DND-41 (cell line): Measurements from ENCODE around the gene WFIKKN2.

Source experiments
- ATAC-seq: fragments of 200-7000 bp; cut with Tn5 transposase; 3 replicates; pipeline ENCODE4 v1.9.1; 2021; ENCODE audit warnings: low read depth; ENCODE audit not compliant: insufficient read depth
- DNase-seq: peaks from one replicate; pipeline ENCODE4 v3.0.0-alpha.2; 2020
- H2AFZ ChIP-seq: 2 replicates; pipeline ENCODE4 v1.6.0; 2012; ENCODE audit warnings: low read depth, low read length
- H3K27ac ChIP-seq: 2 replicates; pipeline ENCODE4 v1.5.1; 2012; ENCODE audit warnings: low read length, inconsistent platforms
- H3K27me3 ChIP-seq: fragments of 200-600 bp; sonication (generic); 2 replicates; pipeline ENCODE4 v1.6.0; 2012; ENCODE audit warnings: low read length, mild to moderate bottlenecking, inconsistent platforms; ENCODE audit not compliant: insufficient read depth, poor library complexity
- H3K36me3 ChIP-seq: 2 replicates; pipeline ENCODE4 v1.5.1; 2012; ENCODE audit warnings: low read length, inconsistent platforms; ENCODE audit not compliant: insufficient read depth
- H3K4me1 ChIP-seq: 2 replicates; pipeline ENCODE4 v1.5.1; 2012; ENCODE audit warnings: mild to moderate bottlenecking, low read length; ENCODE audit not compliant: insufficient read depth
- H3K4me2 ChIP-seq: 2 replicates; pipeline ENCODE4 v1.6.0; 2012; ENCODE audit warnings: mild to moderate bottlenecking, moderate library complexity, low read length, inconsistent platforms; ENCODE audit not compliant: insufficient read depth
- H3K4me3 ChIP-seq, 2 experiments: fragments of 200-600 bp in 1 of 2; shearing (Covaris generic) in 1 of 2; 2 replicates each; pipeline ENCODE4 v1.5.1; 2012 to 2016; ENCODE audit warnings: inconsistent platforms in 2 of 2, low read length in 2 of 2, mild to moderate bottlenecking in 2 of 2, low read depth in 1 of 2, moderate library complexity in 1 of 2
- H3K79me2 ChIP-seq: 2 replicates; pipeline ENCODE4 v1.6.0; 2012; ENCODE audit warnings: low read length, inconsistent platforms; ENCODE audit not compliant: insufficient read depth
- H3K9ac ChIP-seq: 2 replicates; pipeline ENCODE4 v1.6.0; 2012; ENCODE audit warnings: low read depth, mild to moderate bottlenecking, inconsistent platforms, low read length, moderate library complexity
- H3K9me3 ChIP-seq: 2 replicates; pipeline ENCODE4 v1.5.1; 2012; ENCODE audit warnings: low read length, moderate library complexity, mild to moderate bottlenecking, inconsistent platforms; ENCODE audit not compliant: insufficient read depth, severe bottlenecking
- H4K20me1 ChIP-seq: 2 replicates; pipeline ENCODE4 v1.6.0; 2012; ENCODE audit warnings: low read length; ENCODE audit not compliant: insufficient read depth
- EZH2 ChIP-seq: IDR thresholded peaks from 3 replicates; pipeline ENCODE4 v1.6.1; 2012; ENCODE audit warnings: borderline replicate concordance, low read depth, mild to moderate bottlenecking, moderate library complexity, low read length, inconsistent platforms; ENCODE audit not compliant: severe bottlenecking
- TF ChIP-seq, protein P1 (sequence below): IDR thresholded peaks from 2 replicates; pipeline ENCODE4 v1.5.1; 2012; ENCODE audit warnings: borderline replicate concordance, low read length, moderate library complexity, mild to moderate bottlenecking; ENCODE audit not compliant: poor library complexity, severe bottlenecking; ENCODE audit errors: extremely low read depth

WFIKKN2 gene

DNA sequence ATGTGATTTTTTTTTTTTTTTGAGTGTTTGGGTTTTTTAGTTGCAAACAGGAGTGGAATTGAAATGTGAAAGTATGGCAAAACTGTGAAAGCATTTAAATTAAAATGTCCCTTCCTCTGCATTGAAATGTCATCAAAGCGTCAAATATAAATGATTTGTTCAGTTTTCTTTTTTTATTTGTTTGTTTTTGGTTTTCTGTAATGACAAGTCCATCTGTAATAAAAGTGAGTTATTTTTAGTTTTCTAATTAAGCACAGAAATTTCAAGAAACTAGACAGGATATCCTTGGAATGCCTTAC, 32.7 kb downstream of the WFIKKN2 start:
- H2AFZ ChIP-seq: peak overlapping the region; percentile 83; the same call in 1 of the 2 replicates
- no peaks in the 10 kb centered on the region for H3K9me3 ChIP-seq
- peak overlapping the region; percentile 98 for H3K27ac ChIP-seq
- peaks cover 61% of the 10 kb centered on the region for H3K4me1 ChIP-seq
- peaks cover 14% of the 10 kb centered on the region; the same call in 1 of the 2 replicates for H4K20me1 ChIP-seq
- no peaks in the 10 kb centered on the region for H3K27me3 ChIP-seq
- H3K79me2 ChIP-seq: peaks cover 28% of the 10 kb centered on the region
- peak overlapping the region; percentile 39 to 73 for H3K4me3 ChIP-seq
- DNase-seq (no peak), ATAC-seq (no peak)
- H3K9ac ChIP-seq: peak overlapping the region; percentile 87
- H3K36me3 ChIP-seq: peaks cover 7% of the 10 kb centered on the region
- TF ChIP-seq, protein P1, sequence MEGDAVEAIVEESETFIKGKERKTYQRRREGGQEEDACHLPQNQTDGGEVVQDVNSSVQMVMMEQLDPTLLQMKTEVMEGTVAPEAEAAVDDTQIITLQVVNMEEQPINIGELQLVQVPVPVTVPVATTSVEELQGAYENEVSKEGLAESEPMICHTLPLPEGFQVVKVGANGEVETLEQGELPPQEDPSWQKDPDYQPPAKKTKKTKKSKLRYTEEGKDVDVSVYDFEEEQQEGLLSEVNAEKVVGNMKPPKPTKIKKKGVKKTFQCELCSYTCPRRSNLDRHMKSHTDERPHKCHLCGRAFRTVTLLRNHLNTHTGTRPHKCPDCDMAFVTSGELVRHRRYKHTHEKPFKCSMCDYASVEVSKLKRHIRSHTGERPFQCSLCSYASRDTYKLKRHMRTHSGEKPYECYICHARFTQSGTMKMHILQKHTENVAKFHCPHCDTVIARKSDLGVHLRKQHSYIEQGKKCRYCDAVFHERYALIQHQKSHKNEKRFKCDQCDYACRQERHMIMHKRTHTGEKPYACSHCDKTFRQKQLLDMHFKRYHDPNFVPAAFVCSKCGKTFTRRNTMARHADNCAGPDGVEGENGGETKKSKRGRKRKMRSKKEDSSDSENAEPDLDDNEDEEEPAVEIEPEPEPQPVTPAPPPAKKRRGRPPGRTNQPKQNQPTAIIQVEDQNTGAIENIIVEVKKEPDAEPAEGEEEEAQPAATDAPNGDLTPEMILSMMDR: no peak
- no peak for TF ChIP-seq EZH2
- H3K4me2 ChIP-seq: peak overlapping the region; percentile 85

DNA sequence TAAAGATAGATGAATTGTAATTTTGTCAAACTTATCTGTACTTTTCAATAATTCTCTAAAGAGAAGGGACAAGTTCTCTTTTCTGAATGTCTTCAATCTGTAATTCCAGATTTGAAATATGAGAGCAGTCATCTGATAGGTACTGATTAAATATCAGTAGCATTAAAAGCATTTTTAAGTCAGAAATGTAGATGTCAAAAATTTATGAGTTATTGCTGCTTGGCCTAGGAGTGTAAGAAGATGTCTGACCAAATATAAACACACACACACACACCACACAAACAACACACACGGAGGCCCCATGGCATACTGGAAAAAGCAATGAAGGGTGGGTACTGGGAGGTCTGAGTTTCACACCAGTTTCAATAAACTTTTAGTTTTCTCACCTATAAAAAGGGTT, 33.2 kb downstream of the WFIKKN2 start:
- Histone ChIP-seq H3K79me2 (peaks cover 23% of the 10 kb centered on the region), H3K9me3 (no peaks in the 10 kb centered on the region), H3K27ac (peak overlapping the region; percentile 98; the same call in 1 of the 2 replicates), H3K36me3 (peaks cover 2% of the 10 kb centered on the region), H3K4me2 (peak overlapping the region; percentile 85), H2AFZ (no peak overlapping the region), H3K27me3 (no peaks in the 10 kb centered on the region), H3K9ac (peak overlapping the region; percentile 87; the same call in 1 of the 2 replicates), H3K4me1 (peaks cover 61% of the 10 kb centered on the region), H3K4me3 (no peak overlapping the region), H4K20me1 (peaks cover 10% of the 10 kb centered on the region; the same call in 1 of the 2 replicates)
- TF ChIP-seq, protein P1: no peak
- TF ChIP-seq EZH2: no peak
- no peak for ATAC-seq
- DNase-seq: no peak

DNA sequence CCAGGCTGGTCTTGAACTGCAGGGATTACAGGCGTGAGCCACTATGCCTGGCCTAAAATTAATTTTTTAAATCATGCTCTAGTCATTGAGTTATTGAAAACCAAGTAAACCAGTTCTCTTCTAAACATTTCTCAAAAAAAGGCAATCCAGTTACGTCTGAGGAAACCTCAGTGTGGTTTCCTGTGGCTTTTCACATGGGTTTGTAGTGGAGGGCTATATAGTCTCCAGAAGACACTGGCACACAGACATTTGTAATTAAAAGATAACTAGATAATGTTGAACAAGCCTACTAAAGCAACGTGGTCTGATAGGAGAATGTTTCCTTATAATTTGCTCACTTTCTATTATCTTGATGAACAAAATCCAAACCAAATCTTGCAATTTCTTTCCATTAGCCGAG, 36.0 kb downstream of the WFIKKN2 start:
- no peaks in the 10 kb centered on the region for H3K27me3 ChIP-seq
- no peak overlapping the region for H3K27ac ChIP-seq
- H3K4me1 ChIP-seq: peaks cover 46% of the 10 kb centered on the region
- TF ChIP-seq EZH2: no peak
- TF ChIP-seq, protein P1: no peak
- no peaks in the 10 kb centered on the region for H3K36me3 ChIP-seq
- H2AFZ ChIP-seq: no peak overlapping the region
- DNase-seq: peak; percentile 50
- no peak overlapping the region for H3K4me3 ChIP-seq
- H3K9ac ChIP-seq: no peak overlapping the region
- peak overlapping the region; percentile 32; the same call in 1 of the 2 replicates for H3K4me2 ChIP-seq
- no peaks in the 10 kb centered on the region for H3K79me2 ChIP-seq
- 0 out of 2 replicates have a peak, but pooled peaks cover 4% of the 10 kb centered on the region for H4K20me1 ChIP-seq
- no peaks in the 10 kb centered on the region for H3K9me3 ChIP-seq
- peak; percentile 28; the same call in 2 of the 3 replicates for ATAC-seq
